Measurements from ENCODE around the gene VN1R5.
"Not testable (repeated sequence)": the region's sequence is repeated elsewhere in the genome, so short reads cannot be mapped to it uniquely, and the experiment has no call there.

VN1R5 gene

DNA sequence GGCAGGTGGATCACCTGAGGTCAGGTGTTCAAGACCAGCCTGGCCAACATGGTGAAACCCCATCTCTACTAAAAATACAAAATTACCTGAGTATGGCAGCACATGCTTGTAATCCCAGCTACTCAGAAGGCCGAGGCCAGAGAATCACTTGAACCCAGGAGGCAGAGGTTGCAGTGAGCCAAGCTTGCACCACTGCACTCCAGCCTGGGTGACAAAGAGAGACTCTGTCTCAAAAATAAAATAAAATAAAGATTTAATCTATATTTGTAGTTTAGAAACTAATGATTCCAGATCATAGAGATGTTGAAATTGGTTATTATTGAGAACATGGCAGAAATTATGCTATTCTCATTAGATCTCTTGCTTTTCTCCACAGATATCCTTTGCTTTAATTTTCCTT is at the start of gene VN1R5:
Gene VN1R5 (plus strand): TSS at position 301 of the 400 bp plus-strand sequence.
- H3K4me3 ChIP-seq (ENCODE audit: low read depth, low read length): not testable (repeated sequence)

- no peak overlapping the region for H3K4me3 ChIP-seq (ENCODE audit: low read depth, low read length)
- no peak for TF ChIP-seq CTCF (IDR thresholded peaks at IDR 0.05; ENCODE audit: borderline replicate concordance, insufficient read depth, low read depth, low read length)
Observed at GRCh38 chr1:247209396-247209795, 46.5 kb upstream of the VN1R5 start.

GRCh38 chr1:247210062-247210375 is 45.9 kb upstream of the VN1R5 start:
- no peak for TF ChIP-seq CTCF (IDR thresholded peaks at IDR 0.05; ENCODE audit: borderline replicate concordance, insufficient read depth, low read depth, low read length)
- peak overlapping the region; percentile 93 for H3K4me3 ChIP-seq (ENCODE audit: low read depth, low read length)

GRCh38 chr1:247210376-247211117 is 45.3 kb upstream of the VN1R5 start:
- peak overlapping the region; percentile 93 for H3K4me3 ChIP-seq (ENCODE audit: low read depth, low read length)
- TF ChIP-seq CTCF (IDR thresholded peaks at IDR 0.05; ENCODE audit: borderline replicate concordance, insufficient read depth, low read depth, low read length): no peak

DNA sequence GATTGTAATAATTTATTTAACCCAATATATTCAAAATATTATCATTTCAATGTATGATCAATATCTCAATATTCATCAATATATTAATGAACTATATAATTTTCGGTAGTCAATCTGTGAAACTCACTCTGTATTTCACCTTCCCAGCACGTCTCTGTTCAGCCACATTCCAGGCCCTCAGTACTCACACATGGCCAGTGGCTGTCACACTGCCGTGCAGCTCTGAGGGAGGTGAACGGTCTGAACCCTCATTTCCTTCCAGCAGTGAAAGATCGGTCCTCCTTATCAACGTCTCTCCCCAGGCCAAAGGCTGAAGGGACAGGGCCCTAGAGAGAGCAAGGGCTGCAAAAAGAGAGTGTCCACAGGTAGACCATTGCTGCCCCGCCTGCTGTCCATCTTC is 44.5 kb upstream of the VN1R5 start:
- no peak for TF ChIP-seq CTCF (IDR thresholded peaks at IDR 0.05; ENCODE audit: borderline replicate concordance, insufficient read depth, low read depth, low read length)
- H3K4me3 ChIP-seq (ENCODE audit: low read depth, low read length): no peak overlapping the region

DNA sequence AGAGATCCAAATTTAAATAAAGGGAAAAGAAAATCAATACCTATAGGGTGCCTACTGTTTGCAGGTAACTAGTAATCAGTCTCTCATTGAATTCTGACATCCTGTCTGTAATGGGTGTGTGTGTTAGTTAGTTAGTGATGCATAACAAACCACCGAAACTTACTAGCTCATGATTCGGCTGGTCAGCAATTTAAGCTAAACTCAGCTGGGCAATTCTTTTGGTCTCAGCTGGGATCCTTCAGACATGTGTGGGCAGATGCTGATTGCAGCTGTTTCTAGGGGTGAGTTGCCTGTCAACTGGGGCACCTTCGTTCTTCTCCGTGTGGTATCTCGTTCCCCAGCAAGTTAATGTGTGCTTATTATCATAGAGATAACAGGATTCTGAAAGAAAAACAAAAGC is 43.9 kb upstream of the VN1R5 start:
- H3K4me3 ChIP-seq (ENCODE audit: low read depth, low read length): no peak overlapping the region
- TF ChIP-seq CTCF (IDR thresholded peaks at IDR 0.05; ENCODE audit: borderline replicate concordance, insufficient read depth, low read depth, low read length): no peak

DNA sequence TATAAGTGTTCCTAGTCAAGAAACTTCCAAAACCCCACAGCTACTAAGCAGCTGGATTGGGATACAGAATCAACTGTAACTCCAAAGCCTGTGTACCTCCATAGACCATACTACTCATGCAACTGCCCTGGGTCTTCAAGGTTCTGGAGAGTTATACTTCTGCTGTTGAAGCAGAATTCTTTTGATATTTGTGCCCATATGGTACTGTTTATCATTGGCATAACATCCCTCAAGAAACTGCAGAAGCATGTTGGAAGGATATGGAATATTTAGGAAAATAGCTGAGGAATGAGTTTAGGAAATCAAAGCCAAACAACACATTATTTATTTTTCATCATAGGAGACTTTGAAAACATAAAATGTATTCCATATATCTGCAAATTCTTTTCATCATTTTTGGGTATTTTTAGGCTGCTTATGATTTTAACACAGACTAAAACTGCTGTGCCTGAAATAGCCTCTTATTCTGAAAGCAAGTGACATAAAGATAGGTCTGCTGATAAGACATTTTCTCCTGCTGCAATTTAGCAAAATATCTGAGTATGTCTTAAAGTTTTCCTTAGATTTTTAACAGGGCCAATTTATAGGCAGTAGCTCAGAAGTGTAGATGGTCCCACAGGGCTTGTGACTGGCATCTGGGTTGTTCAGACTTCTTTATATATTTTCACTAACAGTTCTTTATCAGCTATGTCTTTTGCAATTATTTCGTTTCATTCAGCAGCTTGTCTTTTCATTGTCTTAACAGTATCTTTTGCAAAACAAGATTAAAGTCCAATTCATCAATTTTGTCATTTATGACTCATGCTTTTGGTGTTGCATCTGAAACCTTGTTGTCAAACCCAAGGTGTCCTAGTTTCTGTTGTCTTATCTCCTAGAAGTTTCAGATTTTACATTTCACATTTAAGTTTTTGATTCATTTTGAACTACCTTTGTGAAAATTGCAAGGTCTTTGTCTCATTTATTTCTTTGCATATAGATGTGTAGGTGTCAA is 43.0 kb upstream of the VN1R5 start:
- no peak for TF ChIP-seq CTCF (IDR thresholded peaks at IDR 0.05; ENCODE audit: borderline replicate concordance, insufficient read depth, low read depth, low read length)
- H3K4me3 ChIP-seq (ENCODE audit: low read depth, low read length): no peak overlapping the region
